Naive thymus-derived CD4-positive, alpha-beta T cell (primary cell): ENCODE results near the gene L3MBTL3. TPM values are rescaled to one million over a fixed set of nuclear protein-coding genes. Genes with fewer than 3 reads are reported as not detected.
"Not testable (repeated sequence)": the region's sequence is repeated elsewhere in the genome, so short reads cannot be mapped to it uniquely, and the experiment has no call there.

Source experiments
- ATAC-seq: fragments of 150-1000 bp; cut with Tn5 transposase; 2 replicates; pipeline ENCODE4 v1.10.0; 2021; ENCODE audit warnings: mild to moderate bottlenecking, moderate library complexity
- CTCF ChIA-PET: fragments of 350-600 bp; sonication (Branson Sonifier 250); formaldehyde crosslinking; loops from one replicate; lab custom pipeline; 2021; ENCODE audit warnings: antibody characterized with exemption; lab: Charles Lee
- POLR2A ChIA-PET: fragments of 350-600 bp; sonication (Branson Sonifier 250); formaldehyde crosslinking; loops from one replicate; lab custom pipeline; 2021; ENCODE audit warnings: antibody characterized with exemption, inconsistent platforms; lab: Charles Lee
- DNase-seq, 9 donors: peaks; one replicate each; pipeline versions ENCODE4 v3.0.0 to v3.0.0-alpha.2; 2020 to 2022; ENCODE audit warnings: mixed read lengths in 1 of 9
- H3K27ac ChIP-seq: one replicate; pipeline ENCODE4 v1.7.0; 2013; ENCODE audit warnings: mild to moderate bottlenecking, low read depth, low read length, moderate library complexity
- H3K27me3 ChIP-seq, 2 donors: one replicate each; pipeline ENCODE4 v1.7.0; 2013; ENCODE audit warnings: low read length in 2 of 2, mild to moderate bottlenecking in 2 of 2, moderate library complexity in 2 of 2; ENCODE audit not compliant: control insufficient read depth in 2 of 2, insufficient read depth in 2 of 2
- H3K36me3 ChIP-seq, 3 experiments: 1 replicate in 2 of 3; 2 replicates in 1 of 3; pipeline ENCODE4 v1.7.0; 2013; ENCODE audit warnings: low read length in 3 of 3, mild to moderate bottlenecking in 3 of 3, moderate library complexity in 1 of 3; ENCODE audit not compliant: insufficient read depth in 3 of 3, control insufficient read depth in 2 of 3
- H3K4me1 ChIP-seq, 2 donors: one replicate each; pipeline ENCODE4 v1.7.0; 2013; ENCODE audit warnings: low read length in 2 of 2, mild to moderate bottlenecking in 2 of 2, moderate library complexity in 1 of 2; ENCODE audit not compliant: control insufficient read depth in 2 of 2, insufficient read depth in 2 of 2
- H3K4me3 ChIP-seq: 2 replicates; pipeline ENCODE4 v1.7.0; 2013; ENCODE audit warnings: mild to moderate bottlenecking, low read length
- H3K9me3 ChIP-seq, 3 experiments: 1 replicate in 2 of 3; 2 replicates in 1 of 3; pipeline ENCODE4 v1.7.0; 2013; ENCODE audit warnings: low read length in 3 of 3; ENCODE audit not compliant: control insufficient read depth in 2 of 3
- H3K27ac Mint-ChIP-seq, 9 donors: one replicate each; pipeline ENCODE4 v1.8.0; 2020 to 2022; ENCODE audit warnings: mixed read lengths in 9 of 9, mild to moderate bottlenecking in 8 of 9, moderate library complexity in 5 of 9, inconsistent platforms in 2 of 9
- H3K27me3 Mint-ChIP-seq, 5 donors: one replicate each; pipeline ENCODE4 v1.8.0; 2021 to 2022; ENCODE audit warnings: mixed read lengths in 5 of 5, mild to moderate bottlenecking in 1 of 5
- H3K36me3 Mint-ChIP-seq, 5 donors: one replicate each; pipeline ENCODE4 v1.8.0; 2020 to 2022; ENCODE audit warnings: mixed read lengths in 5 of 5, mild to moderate bottlenecking in 3 of 5, inconsistent platforms in 1 of 5
- H3K4me1 Mint-ChIP-seq, 7 donors: one replicate each; pipeline ENCODE4 v1.8.0; 2020 to 2022; ENCODE audit warnings: mixed read lengths in 7 of 7, mild to moderate bottlenecking in 3 of 7, inconsistent platforms in 1 of 7
- H3K4me3 Mint-ChIP-seq, 10 donors: one replicate each; pipeline ENCODE4 v1.8.0; 2020 to 2022; ENCODE audit warnings: mild to moderate bottlenecking in 10 of 10, mixed read lengths in 10 of 10, moderate library complexity in 6 of 10, inconsistent platforms in 2 of 10
- H3K9me3 Mint-ChIP-seq, 11 donors: one replicate each; pipeline ENCODE4 v1.8.0; 2020 to 2022; ENCODE audit warnings: mixed read lengths in 11 of 11, mild to moderate bottlenecking in 4 of 11, inconsistent platforms in 1 of 11, moderate library complexity in 1 of 11
- intact Hi-C, 2 donors: fragments of 100-400 bp; cut with micrococcal nuclease; formaldehyde crosslinking; loops; one replicate each; pipeline ENCODE4 v1.15.1; 2023
- polyA plus RNA-seq, 2 donors: library from polyadenylated mRNA; unstranded; fragments of 300-500 nt; fragmentation: Illumina TruSeq; gene quantifications; one replicate each; pipeline ENCODE4 v1.2.3, GENCODE V29; 2021
- total RNA-seq, 6 experiments: library from RNA in 5 of 6; stranded (reverse) in 5 of 6; gene quantifications; 1 replicate in 5 of 6; 2 replicates in 1 of 6; pipeline ENCODE4 v1.2.3 and lab custom pipeline; 2021 to 2026

Gene L3MBTL3
- total and polyA plus RNA-seq, 7 experiments from 2014 or later: 4.8 to 47.5 (median 29.2) TPM

DNA sequence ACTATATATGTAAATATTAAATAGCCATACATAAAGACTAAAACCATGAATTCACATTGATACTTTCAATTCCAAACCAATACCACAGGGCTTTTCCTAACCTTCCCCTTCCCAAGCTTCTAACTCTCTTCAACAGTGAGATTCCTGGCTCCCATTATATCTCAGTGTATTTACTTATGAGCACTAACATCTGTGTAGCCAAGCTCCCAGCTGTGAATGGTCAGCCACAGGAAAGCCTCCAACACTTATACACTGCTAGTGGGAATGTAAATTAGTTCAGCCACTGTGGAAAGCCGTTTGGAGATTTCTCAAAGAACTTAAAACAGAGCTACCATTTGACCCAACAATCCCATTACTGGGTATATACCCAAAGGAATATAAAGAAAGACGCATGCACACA, 130.6 kb downstream of the L3MBTL3 start:
- H3K4me3 ChIP-seq, H3K27me3 Mint-ChIP-seq, H3K4me3 Mint-ChIP-seq, H3K27ac ChIP-seq, H3K9me3 ChIP-seq, intact Hi-C loops, ATAC-seq, H3K4me1 ChIP-seq, H3K27me3 ChIP-seq, DNase-seq: not testable (repeated sequence)
- Mint-ChIP-seq H3K4me1 (peaks cover 2 to 19% (median 6%) of the 10 kb centered on the region in 7 donors), H3K36me3 (peaks cover 3 to 73% (median 53%) of the 10 kb centered on the region in 5 donors), H3K27ac (peak overlapping the region in 1 of 9 donors; percentile 42), H3K9me3 (peaks cover 0 to 11% (median 0%) of the 10 kb centered on the region in 11 donors)
- H3K36me3 ChIP-seq: peaks cover 0 to 36% (median 25%) of the 10 kb centered on the region in 3 experiments
- CTCF ChIA-PET: interaction anchor here (0.6 to 1.7 kb wide), 5 partner anchors 14 to 1761 kb away, joined by 3 to 4 read pairs (median 3); no protein-coding TSS in a partner anchor
- POLR2A ChIA-PET: interaction anchor here (0.6 to 1.0 kb wide), 2 partner anchors 9 to 57 kb away, joined by 4 read pairs; no protein-coding TSS in a partner anchor

- no peaks in the 10 kb centered on the region for H3K27me3 ChIP-seq
- H3K9me3 Mint-ChIP-seq: peaks cover 0 to 11% (median 0%) of the 10 kb centered on the region in 11 donors
- no peaks in the 10 kb centered on the region for H3K4me1 ChIP-seq
- H3K27me3 Mint-ChIP-seq: no peaks in the 10 kb centered on the region
- H3K36me3 ChIP-seq: peaks cover 0 to 29% (median 25%) of the 10 kb centered on the region in 3 experiments
- no peak overlapping the region for H3K4me3 Mint-ChIP-seq
- peaks cover 7 to 65% (median 52%) of the 10 kb centered on the region in 5 donors for H3K36me3 Mint-ChIP-seq
- ChIA-PET CTCF (interaction anchor here (0.6 to 1.4 kb wide), 4 partner anchors 11 to 130 kb away, joined by 3 read pairs; no protein-coding TSS in a partner anchor), POLR2A (interaction anchor here (0.7 to 1.1 kb wide), 2 partner anchors 14 to 266 kb away, joined by 3 read pairs; no protein-coding TSS in a partner anchor)
- no peak overlapping the region for H3K27ac ChIP-seq
- DNase-seq (no peak), ATAC-seq (no peak)
- peaks cover 3 to 19% (median 6%) of the 10 kb centered on the region in 7 donors for H3K4me1 Mint-ChIP-seq
- intact Hi-C loops: no loop called here
- H3K9me3 ChIP-seq: no peaks in the 10 kb centered on the region
- no peak overlapping the region for H3K4me3 ChIP-seq
- H3K27ac Mint-ChIP-seq: peak overlapping the region in 2 of 9 donors; percentile 52 to 80
Observed at GRCh38 chr6:130150906-130151305, 132.5 kb downstream of the L3MBTL3 start.

- H3K9me3 Mint-ChIP-seq: peaks cover 0 to 12% (median 0%) of the 10 kb centered on the region in 11 donors
- H3K27ac Mint-ChIP-seq: no peak overlapping the region
- CTCF ChIA-PET: no interaction called here
- intact Hi-C loops: no loop called here
- no peak overlapping the region for H3K4me3 ChIP-seq
- H3K36me3 ChIP-seq: peaks cover 0 to 22% (median 10%) of the 10 kb centered on the region in 3 experiments
- H3K4me1 ChIP-seq: no peaks in the 10 kb centered on the region
- H3K4me1 Mint-ChIP-seq: peaks cover under 1 to 10% (median 4%) of the 10 kb centered on the region in 7 donors
- no peak for DNase-seq
- peaks cover 7 to 50% (median 39%) of the 10 kb centered on the region in 5 donors for H3K36me3 Mint-ChIP-seq
- POLR2A ChIA-PET: no interaction called here
- no peaks in the 10 kb centered on the region for H3K27me3 ChIP-seq
- H3K27me3 Mint-ChIP-seq: no peaks in the 10 kb centered on the region
- no peaks in the 10 kb centered on the region for H3K9me3 ChIP-seq
- H3K27ac ChIP-seq: no peak overlapping the region
- ATAC-seq: no peak
- no peak overlapping the region for H3K4me3 Mint-ChIP-seq
Observed at GRCh38 chr6:130152908-130153510, 134.6 kb downstream of the L3MBTL3 start.

DNA sequence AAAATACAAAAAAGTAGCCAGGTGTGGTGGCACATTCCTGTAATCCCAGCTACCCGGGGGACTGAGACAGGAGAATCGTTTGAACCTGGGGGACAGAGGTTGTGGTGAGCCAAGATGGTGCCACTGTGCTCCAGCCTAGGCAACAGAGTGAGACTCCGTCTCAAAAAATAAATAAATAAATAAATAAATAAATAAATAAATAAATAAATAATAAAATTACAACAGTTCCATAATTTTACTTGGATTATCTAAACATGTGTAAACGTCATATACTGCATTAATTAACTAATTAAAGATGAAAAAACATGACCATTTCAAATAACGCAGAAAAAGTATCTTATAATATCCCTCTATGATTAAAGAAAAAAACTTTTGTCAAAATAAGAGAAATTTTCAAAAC, 138.5 kb downstream of the L3MBTL3 start:
- Mint-ChIP-seq H3K4me1 (peaks cover 0 to 23% (median 13%) of the 10 kb centered on the region in 7 donors), H3K9me3 (peaks cover 0 to 15% (median 4%) of the 10 kb centered on the region in 11 donors), H3K36me3 (peaks cover 11 to 49% (median 46%) of the 10 kb centered on the region in 5 donors), H3K27me3 (no peaks in the 10 kb centered on the region), H3K4me3 (no peak overlapping the region), H3K27ac (no peak overlapping the region)
- ATAC-seq (no peak), DNase-seq (no peak)
- Histone ChIP-seq H3K36me3 (peaks cover 0 to 15% (median 10%) of the 10 kb centered on the region in 3 experiments), H3K4me1 (no peaks in the 10 kb centered on the region), H3K4me3 (no peak overlapping the region), H3K27ac (no peak overlapping the region), H3K27me3 (no peaks in the 10 kb centered on the region), H3K9me3 (peaks cover 0 to 8% (median 0%) of the 10 kb centered on the region in 3 experiments)
- POLR2A ChIA-PET: no interaction called here
- intact Hi-C loops: no loop called here
- CTCF ChIA-PET: interaction anchor here (0.7 kb wide), 1 partner anchor 223 kb away, joined by 4 read pairs; no protein-coding TSS in a partner anchor

DNA sequence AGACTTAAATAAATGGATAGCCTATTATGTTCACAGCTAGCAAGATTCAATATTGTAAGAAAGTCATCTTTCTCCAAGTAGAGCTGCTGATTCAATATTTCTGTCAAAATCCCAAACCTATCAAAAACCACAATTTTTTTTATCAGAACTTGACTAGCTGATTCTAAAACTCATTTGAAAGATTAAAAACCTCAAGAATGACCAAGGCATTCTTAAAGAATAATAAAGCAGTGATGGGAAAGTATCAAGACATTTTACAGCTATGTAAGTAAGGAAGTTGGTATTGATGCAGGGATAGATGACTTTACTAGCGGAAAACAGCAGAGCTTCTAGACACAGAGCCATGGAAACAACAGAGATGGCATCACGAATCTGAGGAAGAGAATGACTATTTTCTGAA, 139.7 kb downstream of the L3MBTL3 start:
- H3K4me3 Mint-ChIP-seq: no peak overlapping the region
- DNase-seq: no peak
- ChIA-PET CTCF (interaction anchor here (1.0 kb wide), 1 partner anchor 124 kb away, joined by 3 read pairs; no protein-coding TSS in a partner anchor), POLR2A (no interaction called here)
- H3K36me3 Mint-ChIP-seq: peaks cover 11 to 46% (median 43%) of the 10 kb centered on the region in 5 donors
- peaks cover 0 to 23% (median 15%) of the 10 kb centered on the region in 7 donors for H3K4me1 Mint-ChIP-seq
- H3K27me3 Mint-ChIP-seq: no peaks in the 10 kb centered on the region
- Histone ChIP-seq H3K4me1 (no peaks in the 10 kb centered on the region), H3K36me3 (peaks cover 0 to 10% (median 9%) of the 10 kb centered on the region in 3 experiments), H3K4me3 (no peak overlapping the region), H3K27ac (no peak overlapping the region), H3K9me3 (peaks cover 0 to 8% (median 0%) of the 10 kb centered on the region in 3 experiments), H3K27me3 (no peaks in the 10 kb centered on the region)
- H3K27ac Mint-ChIP-seq: no peak overlapping the region
- peaks cover 0 to 15% (median 4%) of the 10 kb centered on the region in 11 donors for H3K9me3 Mint-ChIP-seq
- intact Hi-C loops: no loop called here
- ATAC-seq: no peak

- Mint-ChIP-seq H3K36me3 (peaks cover 11 to 50% (median 42%) of the 10 kb centered on the region in 5 donors), H3K9me3 (peaks cover 0 to 15% (median 4%) of the 10 kb centered on the region in 11 donors), H3K4me3 (no peak overlapping the region), H3K27ac (peak overlapping the region in 1 of 9 donors; percentile 8), H3K4me1 (peaks cover 0 to 27% (median 15%) of the 10 kb centered on the region in 7 donors), H3K27me3 (no peaks in the 10 kb centered on the region)
- Histone ChIP-seq H3K36me3 (peaks cover 0 to 9% (median 6%) of the 10 kb centered on the region in 3 experiments), H3K9me3 (peaks cover 0 to 8% (median 0%) of the 10 kb centered on the region in 3 experiments), H3K27ac (no peak overlapping the region), H3K4me3 (no peak overlapping the region), H3K27me3 (no peaks in the 10 kb centered on the region), H3K4me1 (no peaks in the 10 kb centered on the region)
- POLR2A ChIA-PET: no interaction called here
- intact Hi-C loops: no loop called here
- DNase-seq (no peak), ATAC-seq (no peak)
- CTCF ChIA-PET: interaction anchor here (1.0 kb wide), 1 partner anchor 124 kb away, joined by 3 read pairs; no protein-coding TSS in a partner anchor
Observed at GRCh38 chr6:130158548-130158947, 140.2 kb downstream of the L3MBTL3 start.
